SU-DHL-6 (cell line): Measurements from ENCODE around the gene ARL10.

Source experiments
- H2AFZ ChIP-seq: fragments of 200-600 bp; sonication (generic); 2 replicates; pipeline ENCODE4 v1.6.1; 2014; ENCODE audit warnings: low read depth, mild to moderate bottlenecking, moderate library complexity, mixed read lengths, antibody characterized with exemption, low read length; ENCODE audit not compliant: severe bottlenecking
- H3F3A ChIP-seq: fragments of 200-600 bp; shearing (Covaris generic); 2 replicates; pipeline ENCODE4 v1.6.0; 2016; ENCODE audit warnings: antibody characterized with exemption, mild to moderate bottlenecking; ENCODE audit not compliant: insufficient read depth
- H3K27ac ChIP-seq: fragments of 200-600 bp; sonication (generic); 2 replicates; pipeline ENCODE4 v1.5.1; 2016; ENCODE audit warnings: low read depth, mild to moderate bottlenecking, low read length, moderate library complexity, mixed read lengths
- H3K27me3 ChIP-seq: fragments of 200-600 bp; sonication (generic), shearing (Covaris generic); 2 replicates; pipeline ENCODE4 v1.6.0; 2014; ENCODE audit warnings: mild to moderate bottlenecking, low read length
- H3K36me3 ChIP-seq: fragments of 200-600 bp; sonication (generic); 2 replicates; pipeline ENCODE4 v1.6.1; 2014; ENCODE audit warnings: mild to moderate bottlenecking, low read length, mixed read lengths
- H3K4me2 ChIP-seq: fragments of 300-600, 200-600 bp; shearing (Covaris generic), sonication (generic); 2 replicates; pipeline ENCODE4 v1.6.0; 2014; ENCODE audit warnings: low read length, low read depth, mild to moderate bottlenecking; ENCODE audit not compliant: poor library complexity, severe bottlenecking
- H3K4me3 ChIP-seq: fragments of 200-600 bp; sonication (generic); 2 replicates; pipeline ENCODE4 v1.5.1; 2014; ENCODE audit warnings: antibody characterized with exemption, low read length, mild to moderate bottlenecking, mixed read lengths; ENCODE audit not compliant: insufficient read depth, poor library complexity, severe bottlenecking
- H3K79me2 ChIP-seq: fragments of 200-600 bp; sonication (generic); 2 replicates; pipeline ENCODE4 v1.6.1; 2014; ENCODE audit warnings: mild to moderate bottlenecking, low read length, moderate library complexity; ENCODE audit not compliant: insufficient read depth
- H3K9ac ChIP-seq: fragments of 200-600 bp; sonication (generic); 2 replicates; pipeline ENCODE4 v1.7.0; 2014; ENCODE audit warnings: mild to moderate bottlenecking, low read length
- H3K9me2 ChIP-seq: fragments of 200-600 bp; sonication (generic); replicated peaks from 2 replicates; pipeline ENCODE4 v1.6.1; 2014; ENCODE audit warnings: low read length; ENCODE audit not compliant: insufficient read depth
- H3K9me3 ChIP-seq: fragments of 200-600 bp; sonication (generic); 2 replicates; pipeline ENCODE4 v1.6.1; 2014; ENCODE audit warnings: low read length, mixed read lengths; ENCODE audit not compliant: insufficient read depth
- H4K20me1 ChIP-seq: fragments of 200-600 bp; sonication (generic); 2 replicates; pipeline ENCODE4 v1.6.1; 2014; ENCODE audit warnings: low read depth, mild to moderate bottlenecking, antibody characterized with exemption, low read length, moderate library complexity, mixed read lengths
- CTCF ChIP-seq: fragments of 200-600 bp; sonication (generic); IDR thresholded peaks from one replicate; pipeline ENCODE4 v1.5.1; 2017; ENCODE audit warnings: antibody characterized with exemption, mild to moderate bottlenecking, low read length, moderate library complexity; ENCODE audit not compliant: insufficient read depth, poor library complexity, severe bottlenecking
- EZH2phosphoT487 ChIP-seq: fragments of 200-600 bp; sonication (generic), shearing (Covaris generic); conservative IDR thresholded peaks from 2 replicates; pipeline ENCODE4 v1.6.1; 2018; ENCODE audit warnings: mild to moderate bottlenecking, antibody characterized with exemption, low read length, moderate library complexity, mixed read lengths

Gene ARL10

GRCh38 chr5:176392526-176392925 is 27.2 kb downstream of the ARL10 start:
- H3K9me3 ChIP-seq, result no peaks in the 10 kb centered on the region
- no peaks in the 10 kb centered on the region; the same call in 1 of the 2 replicates for H4K20me1 ChIP-seq
- H2AFZ ChIP-seq, result no peak overlapping the region
- no peak overlapping the region for H3K27ac ChIP-seq
- H3K36me3 ChIP-seq, result no peaks in the 10 kb centered on the region
- no peaks in the 10 kb centered on the region for H3K27me3 ChIP-seq
- H3K79me2 ChIP-seq, result peaks cover 21% of the 10 kb centered on the region
- H3K4me3 ChIP-seq, result no peak overlapping the region
- H3F3A ChIP-seq, result no peaks in the 10 kb centered on the region
- no peak for TF ChIP-seq EZH2phosphoT487
- no peak for TF ChIP-seq CTCF
- no peak overlapping the region for H3K4me2 ChIP-seq
- H3K9ac ChIP-seq, result no peak overlapping the region
- no peaks in the 10 kb centered on the region for H3K9me2 ChIP-seq

- H3K9me3 ChIP-seq, result no peaks in the 10 kb centered on the region
- no peaks in the 10 kb centered on the region for H3F3A ChIP-seq
- no peak overlapping the region for H2AFZ ChIP-seq
- no peaks in the 10 kb centered on the region for H3K9me2 ChIP-seq
- no peaks in the 10 kb centered on the region for H4K20me1 ChIP-seq
- no peak overlapping the region for H3K4me2 ChIP-seq
- H3K27ac ChIP-seq, result no peak overlapping the region
- no peaks in the 10 kb centered on the region for H3K27me3 ChIP-seq
- no peaks in the 10 kb centered on the region for H3K36me3 ChIP-seq
- peaks cover 12% of the 10 kb centered on the region; the same call in 1 of the 2 replicates for H3K79me2 ChIP-seq
- no peak overlapping the region for H3K4me3 ChIP-seq
- no peak for TF ChIP-seq CTCF
- no peak for TF ChIP-seq EZH2phosphoT487
- H3K9ac ChIP-seq, result no peak overlapping the region
These were observed 28.8 kb downstream of the ARL10 start for GRCh38 chr5:176394096-176394495.

- no peaks in the 10 kb centered on the region for H3F3A ChIP-seq
These were observed 29.8 kb downstream of the ARL10 start for GRCh38 chr5:176394881-176395675.

More at GRCh38 chr5:176394881-176395675, 29.8 kb downstream of the ARL10 start:
- no peak overlapping the region for H2AFZ ChIP-seq
- H3K27me3 ChIP-seq, result no peaks in the 10 kb centered on the region
- H3K4me2 ChIP-seq, result no peak overlapping the region
- no peak overlapping the region for H3K9ac ChIP-seq
- no peaks in the 10 kb centered on the region for H3K9me3 ChIP-seq
- no peaks in the 10 kb centered on the region for H3K36me3 ChIP-seq
- H3K4me3 ChIP-seq, result no peak overlapping the region
- no peaks in the 10 kb centered on the region for H3K9me2 ChIP-seq
- H4K20me1 ChIP-seq, result no peaks in the 10 kb centered on the region
- peaks cover 3% of the 10 kb centered on the region; the same call in 1 of the 2 replicates for H3K79me2 ChIP-seq
- TF ChIP-seq CTCF (no peak), EZH2phosphoT487 (no peak)
- H3K27ac ChIP-seq, result no peak overlapping the region
